Left ventricle myocardium inferior (tissue), 1 donor: Measurements from ENCODE around the gene INO80. TPM values are rescaled to one million over a fixed set of nuclear protein-coding genes. Genes with fewer than 3 reads are reported as not detected.

ENCODE experiments used
- DNase-seq: peaks from one replicate; pipeline ENCODE4 v3.0.0-alpha.2; 2020
- H3K27ac ChIP-seq: fragments of 200-600 bp; replicated peaks from 2 replicates; pipeline ENCODE4 v1.8.0; 2021
- H3K27me3 ChIP-seq: fragments of 200-600 bp; 2 replicates; pipeline ENCODE4 v1.8.0; 2021; ENCODE audit warnings: low read depth
- H3K36me3 ChIP-seq: fragments of 200-600 bp; 2 replicates; pipeline ENCODE4 v1.8.0; 2021
- H3K4me1 ChIP-seq: fragments of 200-600 bp; 2 replicates; pipeline ENCODE4 v1.8.0; 2021
- H3K4me3 ChIP-seq: fragments of 200-600 bp; 2 replicates; pipeline ENCODE4 v1.8.0; 2021; ENCODE audit warnings: mild to moderate bottlenecking, moderate library complexity
- H3K9me3 ChIP-seq: fragments of 200-600 bp; replicated peaks from 2 replicates; pipeline ENCODE4 v1.8.0; 2021
- intact Hi-C: fragments of 100-400 bp; cut with micrococcal nuclease; formaldehyde crosslinking; loops from one replicate; pipeline ENCODE4 v1.11.0; 2022
- total RNA-seq: library from RNA; stranded (reverse); fragmentation: NEBNext Ultra II Directional; extraction: Animal tissue kit (Norgen Biotek cat#: 25700); gene quantifications from one replicate; pipeline ENCODE4 v1.2.1, GENCODE V29; 2021
- TF ChIP-seq, protein P1 (sequence below): fragments of 200-600 bp; IDR thresholded peaks from 2 replicates; pipeline ENCODE4 v1.8.0; 2021; ENCODE audit warnings: antibody characterized with exemption, mild to moderate bottlenecking, borderline replicate concordance
- donor health status: DM: no; HTN: yes; CAD: no; lungs with severe emphysema.

Gene INO80
- total RNA-seq, 1 donor from 2014 or later = 8.6 TPM

DNA sequence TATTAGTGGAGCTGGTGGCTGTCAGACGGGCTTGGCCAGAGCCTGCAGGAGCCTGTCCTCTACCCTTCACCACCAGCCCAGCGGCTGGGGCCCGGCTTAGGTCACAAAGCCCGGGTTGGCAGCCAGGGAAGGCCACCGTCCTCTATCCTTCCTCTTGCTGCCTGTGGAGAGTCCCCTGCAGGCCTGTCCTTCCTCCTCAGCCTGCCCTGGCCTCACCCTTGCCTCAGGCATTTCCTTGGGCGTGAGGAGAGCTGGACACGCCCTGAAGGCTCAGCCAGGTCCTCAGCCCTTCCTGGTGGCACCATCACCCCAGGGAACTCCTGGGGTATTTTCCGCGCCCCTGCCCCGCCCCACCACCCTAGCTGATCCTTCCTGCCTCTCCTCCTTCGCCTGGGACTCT lies 155.2 kb downstream of the INO80 start:
- no peaks in the 10 kb centered on the region for H3K36me3 ChIP-seq
- intact Hi-C loops = no loop called here
- no peaks in the 10 kb centered on the region for H3K9me3 ChIP-seq
- H3K4me1 ChIP-seq = peaks cover 30% of the 10 kb centered on the region
- H3K27me3 ChIP-seq = no peaks in the 10 kb centered on the region
- TF ChIP-seq, protein P1, sequence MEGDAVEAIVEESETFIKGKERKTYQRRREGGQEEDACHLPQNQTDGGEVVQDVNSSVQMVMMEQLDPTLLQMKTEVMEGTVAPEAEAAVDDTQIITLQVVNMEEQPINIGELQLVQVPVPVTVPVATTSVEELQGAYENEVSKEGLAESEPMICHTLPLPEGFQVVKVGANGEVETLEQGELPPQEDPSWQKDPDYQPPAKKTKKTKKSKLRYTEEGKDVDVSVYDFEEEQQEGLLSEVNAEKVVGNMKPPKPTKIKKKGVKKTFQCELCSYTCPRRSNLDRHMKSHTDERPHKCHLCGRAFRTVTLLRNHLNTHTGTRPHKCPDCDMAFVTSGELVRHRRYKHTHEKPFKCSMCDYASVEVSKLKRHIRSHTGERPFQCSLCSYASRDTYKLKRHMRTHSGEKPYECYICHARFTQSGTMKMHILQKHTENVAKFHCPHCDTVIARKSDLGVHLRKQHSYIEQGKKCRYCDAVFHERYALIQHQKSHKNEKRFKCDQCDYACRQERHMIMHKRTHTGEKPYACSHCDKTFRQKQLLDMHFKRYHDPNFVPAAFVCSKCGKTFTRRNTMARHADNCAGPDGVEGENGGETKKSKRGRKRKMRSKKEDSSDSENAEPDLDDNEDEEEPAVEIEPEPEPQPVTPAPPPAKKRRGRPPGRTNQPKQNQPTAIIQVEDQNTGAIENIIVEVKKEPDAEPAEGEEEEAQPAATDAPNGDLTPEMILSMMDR = no peak
- H3K4me3 ChIP-seq = no peak overlapping the region
- DNase-seq = no peak
- H3K27ac ChIP-seq = no peak overlapping the region

DNA sequence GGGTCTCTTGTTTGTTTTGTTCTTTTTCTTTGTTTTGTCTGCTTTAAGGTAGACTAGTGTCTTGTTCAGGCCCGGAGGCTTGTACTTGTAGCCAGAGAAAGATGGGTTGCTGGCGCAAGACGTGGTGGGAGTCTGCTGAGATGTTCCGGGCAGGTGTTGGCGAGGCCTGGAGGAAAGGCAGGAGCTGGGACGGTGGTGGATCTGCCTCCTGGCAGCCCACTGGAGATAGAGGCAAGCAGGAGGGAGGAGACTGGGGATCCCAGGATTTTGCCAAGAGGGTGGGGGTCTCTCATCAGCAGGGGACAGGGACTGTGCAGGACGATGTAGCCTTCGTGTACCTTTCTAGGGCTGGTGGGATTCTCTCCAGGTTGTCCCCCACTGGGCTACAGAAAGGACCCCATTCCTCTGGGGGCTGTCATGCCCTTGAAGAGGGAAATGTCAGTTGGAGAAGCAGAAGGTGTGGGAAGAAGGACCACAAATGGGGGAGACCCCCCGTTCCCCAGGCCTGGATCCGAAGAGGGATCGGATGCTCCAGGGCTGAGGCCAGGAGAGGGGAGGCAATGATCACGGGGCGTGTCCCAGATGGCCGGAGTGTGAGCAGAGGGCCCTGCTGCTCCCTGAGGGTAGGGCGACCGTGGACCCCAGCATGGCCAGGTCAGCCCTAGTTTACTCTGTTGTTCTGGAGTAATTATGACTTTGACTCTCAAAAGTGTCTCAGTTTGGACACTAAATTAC lies 155.8 kb downstream of the INO80 start:
- Histone ChIP-seq H3K27me3 (no peaks in the 10 kb centered on the region), H3K27ac (no peak overlapping the region), H3K4me1 (peaks cover 33% of the 10 kb centered on the region), H3K9me3 (no peaks in the 10 kb centered on the region), H3K36me3 (no peaks in the 10 kb centered on the region), H3K4me3 (no peak overlapping the region)
- intact Hi-C loops = no loop called here
- TF ChIP-seq, protein P1 = no peak
- DNase-seq = no peak

DNA sequence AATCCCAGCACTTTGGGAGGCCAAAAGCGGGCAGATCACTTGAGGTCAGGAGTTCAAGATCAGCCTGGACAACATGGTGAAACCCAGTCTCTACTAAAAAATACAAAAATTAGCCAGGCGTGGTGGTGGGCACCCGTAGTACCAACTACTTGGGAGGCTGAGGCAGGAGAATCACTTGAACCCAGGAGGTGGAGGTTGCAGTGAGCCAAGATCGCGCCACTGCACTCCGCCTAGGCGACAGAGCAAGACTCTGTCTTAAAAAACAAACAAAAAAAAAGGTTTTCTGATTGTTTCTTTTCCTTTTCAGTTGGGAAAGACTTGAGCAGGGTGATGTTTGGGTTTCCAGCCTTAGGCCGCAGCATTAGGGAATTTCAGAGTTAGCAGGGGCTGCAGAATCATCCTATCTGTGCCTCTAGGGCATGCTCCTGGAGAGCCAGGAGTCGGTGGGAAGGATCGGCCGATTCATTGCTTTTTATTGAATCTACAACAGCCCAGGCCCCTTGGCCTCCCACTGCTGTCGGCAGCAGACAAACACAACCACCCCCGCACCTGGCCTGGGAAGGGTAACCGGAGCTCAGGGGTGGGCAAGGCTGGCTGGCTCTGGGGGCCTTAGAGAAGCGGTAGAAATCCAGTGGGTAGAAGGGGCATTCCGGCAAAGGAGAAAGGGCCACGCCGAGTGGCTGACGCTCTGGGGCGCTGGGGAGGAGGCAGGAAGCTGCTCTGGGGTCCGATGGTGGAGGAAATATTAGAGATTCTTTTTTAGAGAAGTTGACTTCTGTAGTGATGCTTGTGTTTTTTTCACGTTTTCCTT lies 156.5 kb downstream of the INO80 start:
- Histone ChIP-seq H3K9me3 (no peaks in the 10 kb centered on the region), H3K27ac (no peak overlapping the region), H3K27me3 (no peaks in the 10 kb centered on the region), H3K4me1 (peaks cover 35% of the 10 kb centered on the region), H3K4me3 (no peak overlapping the region), H3K36me3 (no peaks in the 10 kb centered on the region)
- intact Hi-C loops = no loop called here
- no peak for DNase-seq
- TF ChIP-seq, protein P1 = no peak

DNA sequence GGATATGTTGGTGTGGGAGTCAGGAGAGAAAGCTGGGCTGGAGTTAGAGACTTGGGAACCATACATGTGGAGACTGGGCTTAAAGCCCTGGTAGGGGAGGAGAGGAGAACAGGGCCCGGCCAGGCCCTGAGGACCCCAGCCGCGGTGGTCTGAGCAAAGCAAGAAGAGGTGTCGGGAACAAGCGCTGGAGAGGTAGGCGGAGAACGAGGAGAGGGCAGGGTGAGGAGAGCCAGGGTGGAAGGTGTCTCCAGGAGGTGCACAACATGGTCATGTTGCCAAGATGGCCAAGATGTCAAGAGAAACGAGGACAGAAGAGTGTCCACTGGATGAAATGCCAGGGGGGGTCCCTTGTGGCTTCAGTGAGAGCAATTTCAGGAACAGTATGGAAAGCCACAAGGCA lies 157.4 kb downstream of the INO80 start:
- Histone ChIP-seq H3K36me3 (no peaks in the 10 kb centered on the region), H3K9me3 (no peaks in the 10 kb centered on the region), H3K27ac (no peak overlapping the region), H3K4me1 (peaks cover 40% of the 10 kb centered on the region), H3K27me3 (no peaks in the 10 kb centered on the region), H3K4me3 (no peak overlapping the region)
- no peak for DNase-seq
- intact Hi-C loops = no loop called here
- TF ChIP-seq, protein P1 = no peak

DNA sequence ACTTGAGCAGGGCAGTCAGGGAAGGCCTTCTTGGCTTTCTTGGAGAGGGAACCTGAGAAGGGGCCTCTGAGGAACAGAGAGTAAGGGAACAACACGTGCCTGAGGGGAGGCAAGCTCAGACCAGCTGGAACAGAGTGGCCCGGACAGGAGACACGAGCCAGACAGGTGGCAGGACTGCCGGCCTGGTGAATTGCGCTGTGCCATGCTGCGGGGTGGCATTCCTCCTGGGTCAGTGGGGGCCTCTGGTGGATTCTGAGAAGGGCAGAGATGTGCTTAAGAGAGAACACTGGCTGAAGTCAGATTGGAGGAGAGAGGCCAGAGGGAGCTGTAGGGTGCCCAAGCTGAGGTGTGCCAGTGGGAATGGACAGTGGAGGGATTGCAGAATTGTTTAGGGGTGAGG lies 157.9 kb downstream of the INO80 start:
- Histone ChIP-seq H3K36me3 (no peaks in the 10 kb centered on the region), H3K27ac (peak overlapping the region; percentile 82), H3K9me3 (no peaks in the 10 kb centered on the region), H3K4me3 (no peak overlapping the region), H3K27me3 (no peaks in the 10 kb centered on the region), H3K4me1 (peaks cover 45% of the 10 kb centered on the region)
- intact Hi-C loops = no loop called here
- TF ChIP-seq, protein P1 = no peak
- no peak for DNase-seq
